Activated gamma-delta T cell treated with anti-CD3 and anti-CD28 coated beads, Interleukin-2, amount 50 U/mL, for 16 hours (primary cell): ENCODE results near the gene LATS2.
"Not testable (repeated sequence)": the region's sequence is repeated elsewhere in the genome, so short reads cannot be mapped to it uniquely, and the experiment has no call there.

Experiments used
- DNase-seq: peaks from one replicate; pipeline ENCODE4 v3.0.0-alpha.2; 2020; ENCODE audit warnings: low read depth

Gene LATS2

DNA sequence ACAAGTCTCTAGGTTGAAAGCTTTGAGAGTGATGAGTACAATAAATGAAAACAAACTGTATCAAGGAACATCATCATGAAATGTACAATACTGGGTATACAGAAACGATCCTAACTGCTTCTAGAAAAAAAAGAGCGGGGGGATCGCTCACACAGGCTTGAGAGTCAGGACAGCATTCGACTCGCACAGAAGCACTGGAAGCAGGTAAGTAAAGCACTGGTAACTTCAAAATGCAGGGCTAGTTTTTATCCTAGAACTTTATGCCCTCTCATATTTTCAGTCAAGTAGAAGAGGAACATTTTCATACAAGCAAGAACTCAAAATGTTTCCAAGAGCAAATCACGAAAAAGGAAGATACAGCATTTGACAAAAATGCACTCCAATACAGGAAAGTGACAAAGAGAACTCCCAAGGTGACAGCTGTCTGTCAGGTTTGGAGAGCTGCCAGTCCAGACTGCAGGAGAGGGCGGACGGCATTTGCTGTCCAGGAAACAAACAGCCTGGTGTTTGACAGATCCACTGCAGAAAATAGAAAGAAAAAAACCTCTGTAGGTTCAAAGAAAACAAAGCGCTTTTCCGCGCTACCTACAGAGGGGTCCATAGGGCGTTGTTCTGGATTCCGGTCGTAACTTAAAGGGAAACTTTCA, 100.6 kb downstream of the LATS2 start:
- no peak for DNase-seq

- DNase-seq = not testable (repeated sequence)
Measured at GRCh38 chr13:20957049-20957620, 104.3 kb downstream of the LATS2 start.

- DNase-seq = no peak
Measured at GRCh38 chr13:20955496-20955895, 105.9 kb downstream of the LATS2 start.

DNA sequence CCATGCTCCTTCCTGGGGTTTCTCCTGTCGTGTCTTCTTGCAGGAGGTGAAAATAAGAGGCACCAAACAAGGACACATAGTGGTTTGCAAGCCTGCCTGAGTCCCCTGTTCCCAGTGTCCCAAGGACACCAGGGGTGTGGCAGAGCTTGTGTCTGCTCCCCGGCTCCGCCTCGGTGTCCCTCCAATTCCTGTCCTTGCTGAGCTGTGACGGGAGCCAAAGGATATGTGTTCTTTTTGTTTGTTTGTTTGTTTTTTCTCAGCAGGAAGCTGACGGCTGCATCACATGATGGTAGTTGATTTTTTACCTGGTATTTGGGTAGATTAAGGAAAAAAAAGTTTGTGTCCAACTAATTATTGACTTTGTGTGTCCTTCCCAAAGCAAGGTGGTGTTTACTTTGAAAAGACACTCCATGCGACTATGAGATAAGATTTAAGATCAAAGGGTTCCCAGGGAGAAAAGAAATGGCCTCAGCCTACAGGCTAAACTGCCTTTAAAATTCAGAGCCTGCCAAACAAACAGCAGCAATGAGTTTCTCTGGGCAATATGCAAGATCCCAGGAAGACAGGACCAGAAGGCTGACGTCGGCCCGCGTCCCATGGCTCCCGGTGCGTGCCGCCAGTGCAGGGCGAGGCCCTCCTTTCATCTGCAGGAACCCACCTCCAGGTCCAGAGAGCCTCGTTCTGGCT, 108.0 kb downstream of the LATS2 start:
- no peak for DNase-seq

- no peak for DNase-seq
Measured at GRCh38 chr13:20952838-20953237, 108.5 kb downstream of the LATS2 start.

- DNase-seq = not testable (repeated sequence)
Measured at GRCh38 chr13:20948001-20948400, 113.4 kb downstream of the LATS2 start.

GRCh38 chr13:20945952-20946383, 115.4 kb downstream of the LATS2 start:
- DNase-seq = no peak

GRCh38 chr13:20942938-20943559, 118.3 kb downstream of the LATS2 start:
- DNase-seq = no peak

GRCh38 chr13:20940511-20940910, 120.9 kb downstream of the LATS2 start:
- DNase-seq = not testable (repeated sequence)

DNA sequence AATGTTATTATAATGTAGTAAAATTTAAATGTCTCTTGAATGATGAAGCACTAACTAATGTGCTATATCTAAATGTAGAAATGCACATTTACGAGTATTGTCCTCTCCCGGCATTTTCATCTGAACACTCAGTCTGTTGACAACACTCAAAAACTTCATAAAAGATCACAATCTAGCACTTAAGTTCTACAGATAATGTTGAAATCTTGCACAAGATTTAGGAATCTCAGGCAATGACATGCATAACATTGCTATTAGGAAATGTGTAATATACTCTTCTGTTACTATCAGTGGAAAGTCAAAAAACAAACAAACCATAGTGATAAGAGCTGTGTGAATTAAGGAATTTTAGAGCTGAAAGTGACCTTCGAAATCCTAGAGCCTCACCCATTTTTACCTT, 121.3 kb downstream of the LATS2 start:
- no peak for DNase-seq

- no peak for DNase-seq
Measured at GRCh38 chr13:20939662-20940061, 121.7 kb downstream of the LATS2 start.

- DNase-seq = no peak
Measured at GRCh38 chr13:20938302-20938701, 123.1 kb downstream of the LATS2 start.

DNA sequence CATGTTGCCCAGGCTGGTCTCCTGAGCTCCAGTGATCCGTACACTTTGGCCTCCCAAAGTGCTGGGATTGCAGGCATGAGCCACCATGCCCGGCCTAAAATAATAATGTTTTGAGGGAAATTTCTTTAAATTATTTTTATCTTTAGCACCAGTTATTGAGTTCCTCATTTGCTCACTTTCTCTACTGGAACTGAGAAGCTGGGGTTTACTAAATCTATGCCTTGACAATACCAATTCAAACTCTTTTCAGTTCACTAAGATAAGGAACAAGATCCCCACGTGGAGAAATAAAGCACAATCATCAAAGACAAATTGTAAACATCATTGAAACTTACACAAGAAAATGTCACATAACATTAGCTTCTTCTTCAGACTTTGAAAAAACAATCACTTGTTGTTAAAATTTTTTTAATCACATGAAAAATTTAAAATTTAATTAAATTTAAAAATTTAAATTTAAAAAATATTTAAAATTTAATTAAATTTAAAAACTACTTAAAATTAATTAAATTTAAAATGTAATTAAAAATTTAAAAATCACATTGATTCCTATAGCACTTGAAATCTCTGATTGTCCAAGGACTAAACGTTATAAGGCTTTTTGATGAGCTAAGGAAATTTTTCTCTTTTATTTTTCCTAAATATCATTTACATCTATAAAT, 133.7 kb downstream of the LATS2 start:
- DNase-seq = no peak

GRCh38 chr13:20925395-20925790, 136.0 kb downstream of the LATS2 start:
- DNase-seq = not testable (repeated sequence)

GRCh38 chr13:20924758-20925394, 136.5 kb downstream of the LATS2 start:
- DNase-seq = peak; percentile 58

DNA sequence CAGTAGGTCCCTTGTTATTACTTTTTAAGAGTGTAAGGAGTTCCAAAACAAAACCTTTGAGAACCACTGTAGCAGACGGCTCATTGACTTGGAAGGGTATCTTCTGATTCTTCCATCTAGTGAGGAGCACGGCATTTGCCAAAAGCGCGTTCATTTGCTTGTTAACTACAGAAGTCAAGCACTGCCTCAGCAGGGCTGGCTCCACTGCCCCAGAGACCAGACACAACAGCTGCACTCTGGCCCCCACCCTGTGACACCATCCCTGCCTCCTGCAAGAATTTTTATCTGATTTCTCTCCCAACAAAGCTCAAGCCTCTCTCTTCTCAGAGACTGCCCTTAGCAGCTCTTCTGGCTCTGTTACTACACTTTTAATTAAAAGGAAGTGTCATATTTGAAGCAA, 138.1 kb downstream of the LATS2 start:
- no peak for DNase-seq
